ENCODE results near the gene TIMP3.
A peak's percentile ranks its signal among the peaks of the same experiment; 100 is the strongest.

The TIMP3 gene

DNA sequence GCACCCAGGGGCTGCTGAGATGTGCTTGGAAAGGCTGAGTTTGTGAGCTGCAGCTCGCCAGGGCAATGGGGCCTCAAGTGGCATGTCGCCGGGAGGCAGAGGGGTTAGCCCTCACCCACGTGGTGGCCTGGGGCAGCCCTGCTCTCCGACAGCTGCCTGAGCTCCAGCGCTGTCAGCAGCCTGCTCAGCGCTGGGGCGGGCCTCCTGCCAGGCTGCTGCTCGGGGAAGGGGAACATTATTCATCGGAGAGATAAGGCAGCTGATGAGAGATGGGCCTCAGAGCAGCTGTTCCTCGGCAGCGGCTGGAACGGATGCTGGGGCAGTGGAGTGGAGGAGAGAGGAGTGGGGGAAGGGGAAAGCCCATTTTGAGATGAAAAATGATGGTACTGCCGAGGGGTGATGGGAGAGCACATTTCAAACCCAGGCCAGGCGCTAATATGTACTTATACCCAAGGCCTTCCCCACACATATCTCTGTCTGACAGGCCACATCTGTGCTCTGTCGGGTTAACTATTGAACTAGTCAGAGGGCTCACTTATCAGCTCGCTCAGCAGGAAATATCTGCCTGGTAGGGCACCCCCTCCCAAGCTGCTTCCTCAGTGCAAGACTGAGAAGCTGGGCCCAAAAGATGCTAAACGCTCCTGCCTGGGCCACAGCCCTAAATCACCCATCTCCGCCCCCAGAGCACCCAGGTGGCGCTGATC, 79.5 kb downstream of the TIMP3 start:
- Histone ChIP-seq H3K4me1 (ENCODE audit: insufficient read depth, low read length, poor library complexity, severe bottlenecking) (peaks cover 22% of the 10 kb centered on the region), H3K4me3 (ENCODE audit: low read length, poor library complexity, severe bottlenecking) (peak overlapping the region; percentile 44), H3K9ac (ENCODE audit: low read depth, low read length, poor library complexity, severe bottlenecking) (peak overlapping the region; percentile 48), H3K79me2 (ENCODE audit: insufficient read depth, low read length) (no peaks in the 10 kb centered on the region), H3K4me2 (ENCODE audit: low read depth, low read length, poor library complexity, severe bottlenecking) (peak overlapping the region; percentile 60), H3K36me3 (ENCODE audit: insufficient read depth, low read length) (no peaks in the 10 kb centered on the region), H4K20me1 (ENCODE audit: insufficient read depth, low read length, poor library complexity, severe bottlenecking) (no peaks in the 10 kb centered on the region), H3K27me3 (ENCODE audit: insufficient read depth, low read length, poor library complexity, severe bottlenecking) (no peaks in the 10 kb centered on the region), H2AFZ (ENCODE audit: low read length) (no peak overlapping the region), H3F3A (ENCODE audit: low read depth) (no peaks in the 10 kb centered on the region), H3K9me2 (replicated peaks; ENCODE audit: low read depth, low read length) (no peaks in the 10 kb centered on the region), H3K9me3 (ENCODE audit: insufficient read depth, low read depth, low read length) (no peaks in the 10 kb centered on the region)
- TF ChIP-seq, protein P1, sequence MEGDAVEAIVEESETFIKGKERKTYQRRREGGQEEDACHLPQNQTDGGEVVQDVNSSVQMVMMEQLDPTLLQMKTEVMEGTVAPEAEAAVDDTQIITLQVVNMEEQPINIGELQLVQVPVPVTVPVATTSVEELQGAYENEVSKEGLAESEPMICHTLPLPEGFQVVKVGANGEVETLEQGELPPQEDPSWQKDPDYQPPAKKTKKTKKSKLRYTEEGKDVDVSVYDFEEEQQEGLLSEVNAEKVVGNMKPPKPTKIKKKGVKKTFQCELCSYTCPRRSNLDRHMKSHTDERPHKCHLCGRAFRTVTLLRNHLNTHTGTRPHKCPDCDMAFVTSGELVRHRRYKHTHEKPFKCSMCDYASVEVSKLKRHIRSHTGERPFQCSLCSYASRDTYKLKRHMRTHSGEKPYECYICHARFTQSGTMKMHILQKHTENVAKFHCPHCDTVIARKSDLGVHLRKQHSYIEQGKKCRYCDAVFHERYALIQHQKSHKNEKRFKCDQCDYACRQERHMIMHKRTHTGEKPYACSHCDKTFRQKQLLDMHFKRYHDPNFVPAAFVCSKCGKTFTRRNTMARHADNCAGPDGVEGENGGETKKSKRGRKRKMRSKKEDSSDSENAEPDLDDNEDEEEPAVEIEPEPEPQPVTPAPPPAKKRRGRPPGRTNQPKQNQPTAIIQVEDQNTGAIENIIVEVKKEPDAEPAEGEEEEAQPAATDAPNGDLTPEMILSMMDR (conservative IDR thresholded peaks at IDR 0.05; ENCODE audit: low read length), result no peak
- no peak for TF ChIP-seq EZH2phosphoT487 (IDR thresholded peaks at IDR 0.05; ENCODE audit: borderline replicate concordance)

DNA sequence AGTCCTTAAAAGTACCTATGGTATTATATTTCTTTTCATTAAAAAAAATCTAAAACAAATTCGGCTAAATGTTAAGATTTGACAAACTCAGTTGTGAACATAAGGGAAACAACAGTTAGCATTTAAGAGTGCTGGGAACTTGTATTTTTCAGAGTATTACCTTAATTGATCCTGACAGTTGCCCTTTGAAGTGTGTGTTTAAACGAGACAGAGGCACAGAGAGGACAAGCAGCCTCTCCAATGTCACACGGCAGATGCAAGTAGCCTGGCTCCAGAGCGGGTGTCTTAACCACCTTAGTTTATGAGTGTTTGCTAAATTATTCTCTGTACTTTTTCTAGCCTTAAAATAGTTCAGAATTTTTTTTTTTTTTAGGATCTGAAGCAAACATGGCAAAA, 80.9 kb downstream of the TIMP3 start:
- Histone ChIP-seq H3K36me3 (ENCODE audit: insufficient read depth, low read length) (no peaks in the 10 kb centered on the region), H3K4me2 (ENCODE audit: low read depth, low read length, poor library complexity, severe bottlenecking) (no peak overlapping the region), H3F3A (ENCODE audit: low read depth) (no peaks in the 10 kb centered on the region), H3K4me1 (ENCODE audit: insufficient read depth, low read length, poor library complexity, severe bottlenecking) (peaks cover 22% of the 10 kb centered on the region), H4K20me1 (ENCODE audit: insufficient read depth, low read length, poor library complexity, severe bottlenecking) (no peaks in the 10 kb centered on the region), H2AFZ (ENCODE audit: low read length) (no peak overlapping the region), H3K9me3 (ENCODE audit: insufficient read depth, low read depth, low read length) (no peaks in the 10 kb centered on the region), H3K9ac (ENCODE audit: low read depth, low read length, poor library complexity, severe bottlenecking) (no peak overlapping the region), H3K27me3 (ENCODE audit: insufficient read depth, low read length, poor library complexity, severe bottlenecking) (no peaks in the 10 kb centered on the region), H3K9me2 (replicated peaks; ENCODE audit: low read depth, low read length) (no peaks in the 10 kb centered on the region), H3K79me2 (ENCODE audit: insufficient read depth, low read length) (no peaks in the 10 kb centered on the region), H3K4me3 (ENCODE audit: low read length, poor library complexity, severe bottlenecking) (no peak overlapping the region)
- TF ChIP-seq EZH2phosphoT487 (IDR thresholded peaks at IDR 0.05; ENCODE audit: borderline replicate concordance), result no peak
- TF ChIP-seq, protein P1 (conservative IDR thresholded peaks at IDR 0.05; ENCODE audit: low read length), result no peak

DNA sequence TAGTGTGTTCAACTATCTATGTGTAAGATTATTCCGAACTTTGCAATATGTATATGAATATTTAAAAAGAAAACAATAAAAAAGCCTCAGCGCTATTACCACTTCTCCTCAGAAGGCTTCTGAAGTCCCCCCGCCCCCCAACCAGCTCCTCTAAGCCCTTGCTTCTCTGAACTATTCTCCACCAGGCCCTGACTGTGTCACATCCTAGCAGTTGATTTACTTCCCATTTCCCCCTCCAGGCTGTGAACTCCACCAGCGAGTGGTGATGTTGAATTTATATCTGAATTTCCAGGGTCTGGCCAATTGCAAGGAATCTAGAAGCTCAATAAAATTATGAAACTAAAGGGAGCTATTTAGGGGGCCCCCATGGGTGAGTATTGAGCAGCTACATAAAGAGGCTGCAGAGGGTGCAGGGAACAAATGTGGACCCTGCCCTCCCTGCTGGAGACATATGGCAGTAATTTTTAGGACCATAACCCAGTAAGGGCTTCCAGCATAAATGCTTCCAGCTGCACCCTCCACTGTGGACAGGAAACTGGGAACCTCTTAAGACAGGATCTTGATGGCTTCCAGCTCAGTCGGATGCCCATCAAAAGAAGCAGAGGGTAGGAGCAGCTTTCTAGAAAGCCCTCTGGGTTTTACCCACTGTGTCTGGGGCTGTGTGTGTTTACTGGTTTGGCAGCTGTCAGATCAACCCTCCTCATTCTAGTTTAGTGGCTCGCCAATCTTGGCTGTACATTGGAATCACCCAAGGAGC, 81.4 kb downstream of the TIMP3 start:
- Histone ChIP-seq H3K36me3 (ENCODE audit: insufficient read depth, low read length) (no peaks in the 10 kb centered on the region), H3K9me3 (ENCODE audit: insufficient read depth, low read depth, low read length) (no peaks in the 10 kb centered on the region), H3K27me3 (ENCODE audit: insufficient read depth, low read length, poor library complexity, severe bottlenecking) (no peaks in the 10 kb centered on the region), H3K9me2 (replicated peaks; ENCODE audit: low read depth, low read length) (no peaks in the 10 kb centered on the region), H3F3A (ENCODE audit: low read depth) (no peaks in the 10 kb centered on the region), H3K79me2 (ENCODE audit: insufficient read depth, low read length) (no peaks in the 10 kb centered on the region), H3K4me1 (ENCODE audit: insufficient read depth, low read length, poor library complexity, severe bottlenecking) (peaks cover 22% of the 10 kb centered on the region), H3K4me2 (ENCODE audit: low read depth, low read length, poor library complexity, severe bottlenecking) (no peak overlapping the region), H2AFZ (ENCODE audit: low read length) (no peak overlapping the region), H3K9ac (ENCODE audit: low read depth, low read length, poor library complexity, severe bottlenecking) (no peak overlapping the region), H4K20me1 (ENCODE audit: insufficient read depth, low read length, poor library complexity, severe bottlenecking) (no peaks in the 10 kb centered on the region), H3K4me3 (ENCODE audit: low read length, poor library complexity, severe bottlenecking) (no peak overlapping the region)
- TF ChIP-seq, protein P1 (conservative IDR thresholded peaks at IDR 0.05; ENCODE audit: low read length), result no peak
- TF ChIP-seq EZH2phosphoT487 (IDR thresholded peaks at IDR 0.05; ENCODE audit: borderline replicate concordance), result no peak
